ENCODE measurements around the gene ISOC1. TPM values are rescaled to one million over a fixed set of nuclear protein-coding genes. Genes with fewer than 3 reads are reported as not detected.

The ISOC1 gene
- total and polyA plus RNA-seq, 10 of the 15 experiments (the other 5 are each of a cell fraction or from before 2014, with no cell fraction given) = 12.6 to 61.8 (median 29.9) TPM

DNA sequence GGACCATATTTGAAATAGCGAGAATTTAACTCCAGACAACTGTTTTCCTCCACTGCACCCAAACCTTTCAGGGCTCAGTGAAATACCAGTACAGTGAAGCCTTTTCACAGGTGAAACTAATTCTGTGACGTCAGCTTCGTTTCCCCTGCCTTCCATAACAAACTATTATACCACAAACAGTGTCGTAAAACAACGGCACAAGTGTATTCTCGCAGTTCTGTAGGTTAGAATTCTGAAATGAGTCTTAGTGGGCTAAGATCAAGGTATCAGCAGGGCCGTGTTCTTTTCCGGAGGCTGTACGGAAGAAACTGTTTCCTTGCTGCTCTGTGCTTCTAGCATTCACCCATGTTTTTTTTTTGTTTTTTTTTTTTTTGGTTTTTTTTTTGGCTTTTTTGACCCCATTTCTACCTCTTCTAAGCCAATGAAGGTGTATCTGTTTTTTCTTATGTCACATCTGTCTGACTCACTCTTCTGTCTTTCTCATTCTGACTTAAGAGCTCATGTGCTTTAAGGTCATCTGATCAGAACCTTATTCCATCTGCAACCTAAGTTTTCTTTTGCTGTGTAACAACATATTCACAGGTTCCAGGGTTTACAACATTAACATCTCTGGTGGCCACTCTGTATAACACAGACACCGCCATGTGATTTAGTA, 20.1 kb downstream of the ISOC1 start (continued):
- TF ChIP-seq, protein P1, sequence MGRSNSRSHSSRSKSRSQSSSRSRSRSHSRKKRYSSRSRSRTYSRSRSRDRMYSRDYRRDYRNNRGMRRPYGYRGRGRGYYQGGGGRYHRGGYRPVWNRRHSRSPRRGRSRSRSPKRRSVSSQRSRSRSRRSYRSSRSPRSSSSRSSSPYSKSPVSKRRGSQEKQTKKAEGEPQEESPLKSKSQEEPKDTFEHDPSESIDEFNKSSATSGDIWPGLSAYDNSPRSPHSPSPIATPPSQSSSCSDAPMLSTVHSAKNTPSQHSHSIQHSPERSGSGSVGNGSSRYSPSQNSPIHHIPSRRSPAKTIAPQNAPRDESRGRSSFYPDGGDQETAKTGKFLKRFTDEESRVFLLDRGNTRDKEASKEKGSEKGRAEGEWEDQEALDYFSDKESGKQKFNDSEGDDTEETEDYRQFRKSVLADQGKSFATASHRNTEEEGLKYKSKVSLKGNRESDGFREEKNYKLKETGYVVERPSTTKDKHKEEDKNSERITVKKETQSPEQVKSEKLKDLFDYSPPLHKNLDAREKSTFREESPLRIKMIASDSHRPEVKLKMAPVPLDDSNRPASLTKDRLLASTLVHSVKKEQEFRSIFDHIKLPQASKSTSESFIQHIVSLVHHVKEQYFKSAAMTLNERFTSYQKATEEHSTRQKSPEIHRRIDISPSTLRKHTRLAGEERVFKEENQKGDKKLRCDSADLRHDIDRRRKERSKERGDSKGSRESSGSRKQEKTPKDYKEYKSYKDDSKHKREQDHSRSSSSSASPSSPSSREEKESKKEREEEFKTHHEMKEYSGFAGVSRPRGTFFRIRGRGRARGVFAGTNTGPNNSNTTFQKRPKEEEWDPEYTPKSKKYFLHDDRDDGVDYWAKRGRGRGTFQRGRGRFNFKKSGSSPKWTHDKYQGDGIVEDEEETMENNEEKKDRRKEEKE (IDR thresholded peaks at IDR 0.05) = no peak

DNA sequence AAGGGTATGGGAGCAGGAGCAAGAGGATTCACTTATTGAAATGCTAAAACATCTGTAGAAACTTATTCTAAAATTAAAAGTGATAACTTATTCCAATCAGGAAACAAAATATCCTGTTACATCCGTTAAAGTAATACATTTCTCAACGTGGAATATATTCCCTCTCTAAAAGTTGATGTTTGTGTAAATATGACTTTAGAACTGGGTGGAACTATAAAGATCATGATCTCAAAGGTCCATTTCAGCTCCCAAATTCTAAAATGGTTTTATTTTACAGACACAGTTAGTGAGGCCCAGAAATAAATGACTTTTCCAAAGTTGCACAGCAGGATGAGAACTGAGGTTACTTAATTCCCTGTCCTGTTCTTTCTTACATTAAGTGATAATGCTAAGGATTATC, 21.1 kb downstream of the ISOC1 start:
- ATAC-seq (no peak), DNase-seq (ENCODE audit: low read depth, low spot score) (no peak), FAIRE-seq (no peak)
- H3K4me3 ChIP-seq = no peak overlapping the region
- no peaks in the 10 kb centered on the region for H3K79me2 ChIP-seq (ENCODE audit: control insufficient read depth, insufficient read depth, low read length)
- in situ Hi-C loops (cut with MboI) (loop anchor here (25.0 kb wide), 1 partner anchor 1553 kb away; no protein-coding TSS in a partner anchor), intact Hi-C loops (cut with micrococcal nuclease; ENCODE audit: unreplicated experiment) (no loop called here)
- CTCF ChIA-PET = interaction anchor here (4.2 kb wide), 1 partner anchor 10 kb away, joined by 15 read pairs; no protein-coding TSS in a partner anchor
- peaks cover 0 to 8% of the 10 kb centered on the region in 2 experiments; a peak in 1 of 4 replicates for H3K36me3 ChIP-seq (ENCODE audit: control insufficient read depth in 2 of 2, insufficient read depth in 2 of 2, low read length in 1 of 2)
- POLR2A ChIA-PET = no interaction called here
- no TSS peak for BruUV-seq (replicated peaks)
- no peaks in the 10 kb centered on the region for H3K9me3 ChIP-seq (replicated peaks; ENCODE audit: control insufficient read depth, insufficient read depth, low read length)
- H3K4me1 ChIP-seq (ENCODE audit: control insufficient read depth, insufficient read depth, low read length) = peaks cover 5% of the 10 kb centered on the region; the same call in 1 of the 2 replicates
- RAD21 ChIA-PET (ENCODE audit: unreplicated experiment) = interaction anchor here (3.0 kb wide), 1 partner anchor 10 kb away, joined by 11 read pairs; no protein-coding TSS in a partner anchor
- SMC1A ChIA-PET (ENCODE audit: uncharacterized antibody, unreplicated experiment) = interaction anchor here (0.9 to 6.8 kb wide), 3 partner anchors 8 to 18 kb away, joined by 5 to 52 read pairs (median 7); partner anchors contain the start of gene ISOC1
- H4K20me1 ChIP-seq (ENCODE audit: control insufficient read depth, insufficient read depth) = no peaks in the 10 kb centered on the region
- no peak overlapping the region for H2AFZ ChIP-seq (ENCODE audit: control insufficient read depth, low read depth, low read length)
- H3K9ac ChIP-seq (ENCODE audit: control insufficient read depth, insufficient read depth, low read length) = no peak overlapping the region
- no peaks in the 10 kb centered on the region for H3K27me3 ChIP-seq (replicated peaks in 1 of 2; ENCODE audit: control insufficient read depth in 2 of 2, insufficient read depth in 2 of 2, low read length in 1 of 2)
- H3K27ac ChIP-seq (ENCODE audit: control insufficient read depth, insufficient read depth) = no peak overlapping the region
- 88% methylated on average over 2 of the region's 2 CpGs for WGBS (ENCODE audit: insufficient coverage, insufficient replicate concordance, low lambda C conversion rate, missing lambda C conversion rate)
- H3K4me2 ChIP-seq (ENCODE audit: control insufficient read depth, insufficient read depth) = no peak overlapping the region
- no peak for TF ChIP-seq ZNF207 (IDR thresholded peaks at IDR 0.05; ENCODE audit: borderline replicate concordance)
- no peak for TF ChIP-seq MYB (IDR thresholded peaks at IDR 0.05; ENCODE audit: borderline replicate concordance, low read depth, low read length)
- no peak for TF ChIP-seq IRF4 (IDR thresholded peaks at IDR 0.05; ENCODE audit: low read depth, low read length)
- TF ChIP-seq, protein P2, sequence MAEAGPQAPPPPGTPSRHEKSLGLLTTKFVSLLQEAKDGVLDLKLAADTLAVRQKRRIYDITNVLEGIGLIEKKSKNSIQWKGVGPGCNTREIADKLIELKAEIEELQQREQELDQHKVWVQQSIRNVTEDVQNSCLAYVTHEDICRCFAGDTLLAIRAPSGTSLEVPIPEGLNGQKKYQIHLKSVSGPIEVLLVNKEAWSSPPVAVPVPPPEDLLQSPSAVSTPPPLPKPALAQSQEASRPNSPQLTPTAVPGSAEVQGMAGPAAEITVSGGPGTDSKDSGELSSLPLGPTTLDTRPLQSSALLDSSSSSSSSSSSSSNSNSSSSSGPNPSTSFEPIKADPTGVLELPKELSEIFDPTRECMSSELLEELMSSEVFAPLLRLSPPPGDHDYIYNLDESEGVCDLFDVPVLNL (IDR thresholded peaks at IDR 0.05; ENCODE audit: low read depth, low read length) = no peak
- TF ChIP-seq, protein P3, sequence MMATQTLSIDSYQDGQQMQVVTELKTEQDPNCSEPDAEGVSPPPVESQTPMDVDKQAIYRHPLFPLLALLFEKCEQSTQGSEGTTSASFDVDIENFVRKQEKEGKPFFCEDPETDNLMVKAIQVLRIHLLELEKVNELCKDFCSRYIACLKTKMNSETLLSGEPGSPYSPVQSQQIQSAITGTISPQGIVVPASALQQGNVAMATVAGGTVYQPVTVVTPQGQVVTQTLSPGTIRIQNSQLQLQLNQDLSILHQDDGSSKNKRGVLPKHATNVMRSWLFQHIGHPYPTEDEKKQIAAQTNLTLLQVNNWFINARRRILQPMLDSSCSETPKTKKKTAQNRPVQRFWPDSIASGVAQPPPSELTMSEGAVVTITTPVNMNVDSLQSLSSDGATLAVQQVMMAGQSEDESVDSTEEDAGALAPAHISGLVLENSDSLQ (IDR thresholded peaks at IDR 0.05) = no peak
- no peak for TF ChIP-seq CREM (IDR thresholded peaks at IDR 0.05; ENCODE audit: low read depth)
- no peak for TF ChIP-seq YY1 (IDR thresholded peaks at IDR 0.05; ENCODE audit: low read depth, low read length)
- no peak for TF ChIP-seq GABPA (IDR thresholded peaks at IDR 0.05; ENCODE audit: low read depth)
- no peak for TF ChIP-seq FOS (IDR thresholded peaks at IDR 0.05; ENCODE audit: borderline replicate concordance, extremely low read depth, insufficient read length)
- TF ChIP-seq NFYA (IDR thresholded peaks at IDR 0.05; ENCODE audit: borderline replicate concordance, low read depth, low read length) = no peak
- TF ChIP-seq IKZF2 (IDR thresholded peaks at IDR 0.05) = no peak
- no peak for TF ChIP-seq POU2F2 (IDR thresholded peaks at IDR 0.05; ENCODE audit: borderline replicate concordance, low read depth, low read length)
- no peak for TF ChIP-seq RUNX3 (IDR thresholded peaks at IDR 0.05; ENCODE audit: low read length)
- TF ChIP-seq LARP7 (IDR thresholded peaks at IDR 0.05) = no peak
- TF ChIP-seq, protein P4, sequence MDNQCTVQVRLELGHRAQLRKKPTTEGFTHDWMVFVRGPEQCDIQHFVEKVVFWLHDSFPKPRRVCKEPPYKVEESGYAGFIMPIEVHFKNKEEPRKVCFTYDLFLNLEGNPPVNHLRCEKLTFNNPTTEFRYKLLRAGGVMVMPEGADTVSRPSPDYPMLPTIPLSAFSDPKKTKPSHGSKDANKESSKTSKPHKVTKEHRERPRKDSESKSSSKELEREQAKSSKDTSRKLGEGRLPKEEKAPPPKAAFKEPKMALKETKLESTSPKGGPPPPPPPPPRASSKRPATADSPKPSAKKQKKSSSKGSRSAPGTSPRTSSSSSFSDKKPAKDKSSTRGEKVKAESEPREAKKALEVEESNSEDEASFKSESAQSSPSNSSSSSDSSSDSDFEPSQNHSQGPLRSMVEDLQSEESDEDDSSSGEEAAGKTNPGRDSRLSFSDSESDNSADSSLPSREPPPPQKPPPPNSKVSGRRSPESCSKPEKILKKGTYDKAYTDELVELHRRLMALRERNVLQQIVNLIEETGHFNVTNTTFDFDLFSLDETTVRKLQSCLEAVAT (IDR thresholded peaks at IDR 0.05) = no peak
